SU-DHL-6 (cell line): ENCODE results near the gene JPH4.

Experiments
- H2AFZ ChIP-seq: fragments of 200-600 bp; sonication (generic); 2 replicates; pipeline ENCODE4 v1.6.1; 2014; ENCODE audit warnings: low read depth, mild to moderate bottlenecking, moderate library complexity, mixed read lengths, antibody characterized with exemption, low read length; ENCODE audit not compliant: severe bottlenecking
- H3F3A ChIP-seq: fragments of 200-600 bp; shearing (Covaris generic); 2 replicates; pipeline ENCODE4 v1.6.0; 2016; ENCODE audit warnings: antibody characterized with exemption, mild to moderate bottlenecking; ENCODE audit not compliant: insufficient read depth
- H3K27ac ChIP-seq: fragments of 200-600 bp; sonication (generic); 2 replicates; pipeline ENCODE4 v1.5.1; 2016; ENCODE audit warnings: low read depth, mild to moderate bottlenecking, low read length, moderate library complexity, mixed read lengths
- H3K27me3 ChIP-seq: fragments of 200-600 bp; sonication (generic), shearing (Covaris generic); 2 replicates; pipeline ENCODE4 v1.6.0; 2014; ENCODE audit warnings: mild to moderate bottlenecking, low read length
- H3K36me3 ChIP-seq: fragments of 200-600 bp; sonication (generic); 2 replicates; pipeline ENCODE4 v1.6.1; 2014; ENCODE audit warnings: mild to moderate bottlenecking, low read length, mixed read lengths
- H3K4me2 ChIP-seq: fragments of 300-600, 200-600 bp; shearing (Covaris generic), sonication (generic); 2 replicates; pipeline ENCODE4 v1.6.0; 2014; ENCODE audit warnings: low read length, low read depth, mild to moderate bottlenecking; ENCODE audit not compliant: poor library complexity, severe bottlenecking
- H3K4me3 ChIP-seq: fragments of 200-600 bp; sonication (generic); 2 replicates; pipeline ENCODE4 v1.5.1; 2014; ENCODE audit warnings: antibody characterized with exemption, low read length, mild to moderate bottlenecking, mixed read lengths; ENCODE audit not compliant: insufficient read depth, poor library complexity, severe bottlenecking
- H3K79me2 ChIP-seq: fragments of 200-600 bp; sonication (generic); 2 replicates; pipeline ENCODE4 v1.6.1; 2014; ENCODE audit warnings: mild to moderate bottlenecking, low read length, moderate library complexity; ENCODE audit not compliant: insufficient read depth
- H3K9ac ChIP-seq: fragments of 200-600 bp; sonication (generic); 2 replicates; pipeline ENCODE4 v1.7.0; 2014; ENCODE audit warnings: mild to moderate bottlenecking, low read length
- H3K9me2 ChIP-seq: fragments of 200-600 bp; sonication (generic); replicated peaks from 2 replicates; pipeline ENCODE4 v1.6.1; 2014; ENCODE audit warnings: low read length; ENCODE audit not compliant: insufficient read depth
- H3K9me3 ChIP-seq: fragments of 200-600 bp; sonication (generic); 2 replicates; pipeline ENCODE4 v1.6.1; 2014; ENCODE audit warnings: low read length, mixed read lengths; ENCODE audit not compliant: insufficient read depth
- H4K20me1 ChIP-seq: fragments of 200-600 bp; sonication (generic); 2 replicates; pipeline ENCODE4 v1.6.1; 2014; ENCODE audit warnings: low read depth, mild to moderate bottlenecking, antibody characterized with exemption, low read length, moderate library complexity, mixed read lengths
- CTCF ChIP-seq: fragments of 200-600 bp; sonication (generic); IDR thresholded peaks from one replicate; pipeline ENCODE4 v1.5.1; 2017; ENCODE audit warnings: antibody characterized with exemption, mild to moderate bottlenecking, low read length, moderate library complexity; ENCODE audit not compliant: insufficient read depth, poor library complexity, severe bottlenecking
- EZH2phosphoT487 ChIP-seq: fragments of 200-600 bp; sonication (generic), shearing (Covaris generic); conservative IDR thresholded peaks from 2 replicates; pipeline ENCODE4 v1.6.1; 2018; ENCODE audit warnings: mild to moderate bottlenecking, antibody characterized with exemption, low read length, moderate library complexity, mixed read lengths

JPH4 gene

GRCh38 chr14:23618415-23618988 is 39.9 kb upstream of the JPH4 start:
- no peak overlapping the region for H3K4me3 ChIP-seq
- H3K9me2 ChIP-seq: no peaks in the 10 kb centered on the region
- TF ChIP-seq CTCF (no peak), EZH2phosphoT487 (no peak)
- no peaks in the 10 kb centered on the region for H3K9me3 ChIP-seq
- no peaks in the 10 kb centered on the region for H3K36me3 ChIP-seq
- no peaks in the 10 kb centered on the region for H3F3A ChIP-seq
- H2AFZ ChIP-seq: no peak overlapping the region
- no peaks in the 10 kb centered on the region for H3K27me3 ChIP-seq
- H3K79me2 ChIP-seq: no peaks in the 10 kb centered on the region
- no peak overlapping the region for H3K4me2 ChIP-seq
- H3K27ac ChIP-seq: no peak overlapping the region
- no peaks in the 10 kb centered on the region for H4K20me1 ChIP-seq
- no peak overlapping the region for H3K9ac ChIP-seq

- H3K27ac ChIP-seq: no peak overlapping the region
- H3K9me2 ChIP-seq: no peaks in the 10 kb centered on the region
Observed at GRCh38 chr14:23617539-23617938, 38.9 kb upstream of the JPH4 start.

GRCh38 chr14:23615856-23616255 is 37.3 kb upstream of the JPH4 start:
- H3K4me2 ChIP-seq: no peak overlapping the region

More at GRCh38 chr14:23617539-23617938, 38.9 kb upstream of the JPH4 start:
- Histone ChIP-seq H3K4me3 (no peak overlapping the region), H3K9me3 (no peaks in the 10 kb centered on the region), H4K20me1 (no peaks in the 10 kb centered on the region), H3K9ac (no peak overlapping the region), H2AFZ (no peak overlapping the region), H3K4me2 (no peak overlapping the region), H3K36me3 (no peaks in the 10 kb centered on the region), H3K79me2 (no peaks in the 10 kb centered on the region), H3F3A (no peaks in the 10 kb centered on the region), H3K27me3 (no peaks in the 10 kb centered on the region)
- no peak for TF ChIP-seq CTCF
- no peak for TF ChIP-seq EZH2phosphoT487

More at GRCh38 chr14:23615856-23616255, 37.3 kb upstream of the JPH4 start:
- Histone ChIP-seq H3K79me2 (no peaks in the 10 kb centered on the region), H3K4me3 (no peak overlapping the region), H3K27ac (no peak overlapping the region), H3K9ac (no peak overlapping the region), H3K9me2 (no peaks in the 10 kb centered on the region), H3K9me3 (no peaks in the 10 kb centered on the region), H3F3A (no peaks in the 10 kb centered on the region), H4K20me1 (no peaks in the 10 kb centered on the region), H3K27me3 (no peaks in the 10 kb centered on the region), H2AFZ (no peak overlapping the region), H3K36me3 (no peaks in the 10 kb centered on the region)
- TF ChIP-seq EZH2phosphoT487 (no peak), CTCF (no peak)
